Endometrium (tissue), 2 donors: ENCODE results near the gene NDUFA6.

ENCODE experiments used
- FAIRE-seq: peaks from 2 replicates; lab custom pipeline; 2012; peaks lifted over from hg19 to GRCh38; lab: Jason Lieb, UNC
- donor health status: control.
- donor health status: control.

The NDUFA6 gene

DNA sequence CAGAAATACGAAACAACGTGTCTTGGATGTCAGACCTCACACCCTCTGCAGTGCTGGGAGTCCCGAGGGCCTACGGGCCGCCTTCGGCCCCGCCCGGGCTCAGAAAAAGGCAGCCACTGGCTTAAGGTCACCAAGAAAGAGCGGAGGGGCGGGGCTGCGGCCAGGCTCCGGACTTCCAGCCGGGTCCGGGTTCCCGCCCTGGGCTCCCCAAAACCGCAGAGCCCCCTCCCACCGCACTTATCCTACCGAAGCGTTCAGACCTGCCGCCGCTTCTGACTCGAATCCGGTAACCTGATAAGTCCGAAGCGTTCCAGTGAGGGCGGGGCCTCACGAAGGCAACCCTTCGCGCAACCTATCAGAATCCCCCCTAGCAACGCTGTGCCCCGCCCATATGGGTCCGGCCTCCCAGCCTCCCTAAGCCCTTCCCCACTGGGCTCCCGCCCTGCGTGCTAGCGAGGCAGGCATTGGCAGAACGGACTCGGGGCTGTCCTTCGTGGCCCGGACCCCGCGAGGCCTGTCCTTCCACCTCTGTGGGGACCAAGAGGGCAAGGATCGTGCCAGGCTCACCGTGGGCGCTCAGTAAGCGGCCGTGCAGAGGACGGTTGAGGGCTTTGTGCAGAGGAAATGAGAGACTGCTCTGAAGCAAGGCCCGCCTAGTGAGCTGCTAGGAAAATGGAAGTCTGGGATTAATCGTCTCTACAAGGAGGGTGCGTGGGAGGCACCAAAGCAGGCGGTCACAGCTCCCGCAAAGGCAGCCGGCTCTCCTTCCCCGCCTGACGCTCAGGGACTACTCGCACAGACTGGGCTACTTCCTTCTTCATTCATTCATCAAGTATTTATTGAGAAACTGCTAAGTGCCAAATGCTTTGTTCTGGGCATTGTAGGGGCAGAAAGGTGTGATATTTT, 19.8 kb downstream of the NDUFA6 start, which contains the start of gene NAGA:
Gene NAGA, minus strand, starts transcription at position 296 of the 906 bp plus-strand sequence. CDS start 515 bp downstream, outside the sequence.
- FAIRE-seq, result peak; percentile 95

- FAIRE-seq, result no peak
These were observed 20.6 kb downstream of the NDUFA6 start for GRCh38 chr22:42069801-42070516.

- FAIRE-seq, result no peak
These were observed 22.3 kb downstream of the NDUFA6 start for GRCh38 chr22:42068291-42068690.

- no peak for FAIRE-seq
These were observed 22.8 kb downstream of the NDUFA6 start for GRCh38 chr22:42067671-42068251.

DNA sequence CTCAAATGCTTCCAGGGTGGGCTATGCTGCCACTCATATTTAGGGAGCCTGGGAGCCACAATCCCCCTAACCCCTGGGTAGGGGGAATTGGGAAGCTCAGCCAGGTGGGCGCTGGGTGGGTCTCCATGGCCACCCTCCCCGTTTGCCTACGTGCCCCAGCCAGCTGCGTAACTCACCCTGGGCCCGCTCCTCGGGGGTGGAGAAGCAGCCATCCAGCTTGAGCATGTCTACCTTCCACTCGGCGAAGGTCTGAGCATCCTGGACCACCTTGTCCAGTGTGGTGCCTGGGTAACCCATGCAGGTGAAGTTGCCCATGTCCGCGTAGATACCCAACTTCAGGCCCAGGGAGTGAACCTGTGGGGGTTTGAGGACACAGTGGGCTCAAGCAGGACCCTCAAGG, 23.6 kb downstream of the NDUFA6 start:
- no peak for FAIRE-seq

- FAIRE-seq, result no peak
These were observed 24.3 kb downstream of the NDUFA6 start for GRCh38 chr22:42066126-42066761.

DNA sequence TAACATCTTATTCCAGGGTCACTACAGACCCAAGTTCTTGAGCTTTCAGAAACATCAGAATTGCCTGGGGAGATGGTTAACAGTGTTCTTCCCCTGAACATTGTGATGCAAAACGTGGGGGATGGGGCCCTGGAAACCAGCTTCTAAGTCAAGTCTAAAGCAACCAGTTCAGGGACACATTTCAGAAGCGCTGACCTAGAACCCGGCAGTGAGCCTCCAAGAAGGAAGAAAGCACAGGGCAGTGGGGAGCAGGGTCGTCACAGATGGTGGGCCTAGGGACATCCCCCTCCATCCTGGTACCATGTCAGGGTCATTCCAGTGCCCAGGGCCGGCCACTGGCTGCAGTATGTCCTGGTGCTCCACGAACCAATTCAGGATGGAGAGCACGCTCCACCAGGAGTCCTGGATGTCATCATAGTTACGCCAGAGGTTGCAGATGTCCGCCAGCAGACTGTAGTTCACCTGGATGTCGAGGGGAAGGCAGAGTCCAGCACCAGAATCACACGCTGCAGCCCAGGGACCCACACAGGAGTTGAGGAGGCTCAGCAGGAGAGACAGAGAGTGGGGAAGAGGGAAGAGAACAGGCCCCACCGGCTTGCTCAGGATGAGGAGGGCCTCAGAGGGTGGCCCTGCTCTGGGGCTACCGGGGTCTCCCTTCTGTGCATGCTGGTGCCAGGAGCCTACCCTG, 25.0 kb downstream of the NDUFA6 start:
- no peak for FAIRE-seq

DNA sequence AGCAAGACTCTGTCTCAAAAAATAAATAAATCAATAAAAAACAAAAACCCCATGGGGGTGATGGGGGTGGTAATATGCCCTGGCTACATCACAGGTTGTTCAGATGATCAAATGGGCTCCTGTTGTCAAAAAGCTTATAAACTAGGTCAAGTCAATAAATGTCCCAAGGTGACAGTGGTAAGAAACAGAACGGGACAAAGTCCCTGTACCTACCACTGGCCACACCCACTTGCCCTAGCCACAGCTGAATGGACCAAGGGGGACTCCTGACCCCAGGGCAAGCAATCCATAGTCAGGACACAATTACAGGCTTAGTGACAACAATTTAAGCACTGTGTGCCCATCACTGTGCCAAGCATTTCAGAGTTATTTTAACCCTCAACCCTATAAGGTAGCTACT, 25.9 kb downstream of the NDUFA6 start:
- FAIRE-seq, result no peak

GRCh38 chr22:42062506-42063170, 27.9 kb downstream of the NDUFA6 start:
- no peak for FAIRE-seq

- no peak for FAIRE-seq
These were observed 29.5 kb downstream of the NDUFA6 start for GRCh38 chr22:42061041-42061440.

GRCh38 chr22:42060489-42060888, 30.1 kb downstream of the NDUFA6 start:
- no peak for FAIRE-seq

DNA sequence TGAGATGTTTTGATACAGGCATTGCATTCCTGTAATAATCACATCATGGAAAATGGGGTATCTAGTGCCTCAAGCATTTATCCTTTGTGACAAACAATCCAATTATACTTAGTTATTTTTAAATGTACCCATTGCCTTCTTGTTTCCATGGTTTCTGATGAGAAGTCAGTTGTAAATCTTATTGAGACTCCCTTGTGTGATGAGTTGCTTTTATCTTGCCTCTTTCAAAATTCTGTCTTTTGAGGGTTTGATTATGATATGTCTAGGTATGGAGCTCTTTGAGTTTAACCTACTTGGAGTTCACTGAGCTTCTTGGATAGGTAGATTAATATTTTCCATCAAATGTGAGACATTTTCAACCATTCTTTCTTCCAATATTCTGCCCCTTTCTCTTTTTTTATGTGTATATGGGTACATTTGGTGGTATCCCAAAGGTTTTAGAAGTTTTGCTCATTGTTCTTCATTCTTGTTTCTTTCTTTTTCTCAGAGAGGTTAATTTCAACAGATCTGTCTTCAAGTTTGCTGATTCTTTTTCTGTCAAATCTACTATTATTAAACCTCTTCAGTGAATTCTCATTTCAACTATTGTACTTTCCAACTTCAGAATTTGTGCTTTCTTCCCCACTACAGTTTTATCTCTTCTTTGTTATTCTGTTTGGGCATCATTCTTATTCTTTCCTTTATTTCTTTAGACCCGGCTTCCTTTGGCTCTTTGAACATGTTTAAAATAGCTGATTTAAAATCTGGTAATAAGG, 33.6 kb downstream of the NDUFA6 start:
- no peak for FAIRE-seq

- FAIRE-seq, result no peak
These were observed 37.8 kb downstream of the NDUFA6 start for GRCh38 chr22:42052765-42053164.

DNA sequence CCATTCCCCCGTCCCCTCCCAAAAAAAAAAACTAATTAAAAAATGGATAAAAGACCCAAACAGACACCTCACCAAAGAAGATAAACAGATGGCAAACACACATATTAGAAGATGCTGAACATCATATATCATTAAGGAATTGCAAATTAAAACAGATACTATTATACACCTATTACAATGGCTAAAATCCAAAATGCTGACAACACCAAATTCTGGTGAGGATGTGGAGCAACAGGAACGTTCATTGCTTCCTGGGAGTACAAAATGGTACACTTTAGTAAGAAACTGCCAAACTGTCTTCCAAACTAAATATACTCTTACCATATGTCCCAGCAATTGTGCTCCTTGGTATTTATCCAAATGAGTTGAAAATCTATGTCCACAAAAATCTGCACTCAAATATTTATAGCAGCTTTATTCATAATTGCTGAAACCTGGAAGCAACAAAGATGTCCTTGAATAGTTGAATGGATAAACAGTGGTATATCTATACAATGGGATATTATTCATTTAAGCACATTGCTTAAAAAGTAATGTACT, 39.9 kb downstream of the NDUFA6 start:
- FAIRE-seq, result no peak

DNA sequence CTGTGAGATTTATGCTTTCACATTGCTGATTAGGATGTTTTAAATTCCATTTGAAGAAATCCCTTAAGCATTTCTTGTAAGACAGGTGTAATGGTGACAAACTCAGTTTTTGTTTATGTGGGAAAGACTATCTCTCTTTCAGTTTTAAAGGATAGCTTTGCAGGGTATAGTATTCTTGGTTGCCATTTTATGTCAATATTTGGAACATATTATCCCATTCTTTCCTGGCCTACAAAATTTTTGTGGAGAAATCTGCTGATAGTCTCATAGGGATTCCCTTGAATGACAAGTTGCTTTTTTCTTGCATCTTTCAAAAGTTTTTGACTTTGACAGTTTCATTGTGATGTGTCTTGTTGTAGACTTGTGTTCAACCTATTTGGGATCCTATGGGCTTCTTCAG, 48.8 kb downstream of the NDUFA6 start:
- no peak for FAIRE-seq

GRCh38 chr22:42039271-42039670, 51.3 kb downstream of the NDUFA6 start:
- FAIRE-seq, result no peak
